Activated naive CD4-positive, alpha-beta T cell (primary cell): ENCODE results near the gene PARD3B.

Experiments used
- DNase-seq, 4 experiments: peaks; one replicate each; lab custom pipeline; 2025; lab: John Stamatoyannopoulos, UW

The PARD3B gene

GRCh38 chr2:204586444-204587180, 41.3 kb downstream of the PARD3B start:
- DNase-seq: no peak

DNA sequence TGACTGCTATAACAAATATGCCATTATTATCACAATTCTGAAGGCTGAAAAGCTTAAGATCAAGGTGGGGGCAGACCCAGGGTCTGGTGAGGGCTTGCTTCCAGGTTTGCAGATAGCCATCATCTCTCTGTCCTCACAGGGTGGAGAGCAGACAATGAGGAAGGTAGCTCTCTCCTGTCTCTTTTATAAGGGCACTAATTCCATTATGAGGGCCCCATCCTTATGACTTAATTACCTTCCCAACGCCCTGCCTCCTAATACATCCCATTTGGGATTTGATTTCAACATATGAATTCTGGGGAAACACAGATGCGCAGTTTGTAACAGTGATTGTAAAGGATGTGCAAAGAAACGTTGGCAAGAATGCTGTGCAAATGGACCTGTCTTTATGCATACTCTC, 44.8 kb downstream of the PARD3B start:
- no peak for DNase-seq

DNA sequence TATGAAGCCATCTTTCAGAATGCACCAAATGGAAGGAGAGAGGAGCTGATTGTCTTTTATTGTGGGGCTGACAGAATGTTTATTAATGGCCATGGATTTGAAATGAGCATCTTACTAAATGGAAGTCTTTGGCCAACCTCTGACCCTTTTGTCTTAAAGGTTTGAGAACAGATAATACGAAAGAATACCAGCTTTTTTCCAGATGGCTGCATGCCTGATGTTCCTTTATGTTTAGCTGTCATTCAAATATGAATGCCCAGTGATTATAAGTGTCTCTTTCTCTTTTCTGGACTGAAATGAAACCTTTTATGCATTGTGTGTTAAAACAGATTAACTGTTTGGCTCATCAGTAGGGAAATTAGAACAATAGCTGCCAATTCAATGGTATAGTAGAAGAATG, 46.0 kb downstream of the PARD3B start:
- DNase-seq: no peak

GRCh38 chr2:204604061-204604460, 58.8 kb downstream of the PARD3B start:
- DNase-seq: no peak

DNA sequence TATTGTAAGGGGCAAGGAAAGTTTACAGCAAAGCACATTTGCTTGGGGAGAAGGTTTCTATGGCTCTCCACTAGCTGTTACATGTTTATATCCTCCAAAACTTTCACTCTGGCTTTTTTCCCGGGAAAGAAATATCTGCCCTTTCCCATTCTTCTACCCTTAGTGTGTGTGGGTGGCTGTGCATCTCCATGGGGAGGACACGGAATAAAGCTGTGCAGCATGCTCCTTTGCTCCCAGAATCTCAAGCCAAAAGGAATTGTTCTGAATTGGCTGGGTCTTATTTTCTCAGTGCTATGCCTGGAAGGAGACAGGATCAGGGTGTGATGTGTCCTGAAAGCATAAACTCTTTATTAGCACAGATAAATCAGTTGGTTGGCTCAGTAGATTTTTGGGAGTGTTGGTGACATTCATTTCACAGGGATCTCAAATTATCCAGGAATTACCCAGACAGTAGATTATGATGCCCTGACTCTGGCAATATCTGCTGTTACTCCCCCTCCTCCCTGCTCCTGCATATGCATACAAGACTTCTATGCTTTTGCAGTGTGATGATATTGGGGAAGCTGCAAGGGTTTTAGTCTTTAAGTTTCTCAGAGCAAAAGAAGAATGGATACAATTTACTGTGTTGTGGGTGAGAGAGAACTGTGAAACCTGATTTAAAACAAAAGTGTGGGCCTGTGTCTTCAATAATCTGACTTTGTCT, 63.1 kb downstream of the PARD3B start:
- DNase-seq: no peak

- DNase-seq: no peak
Observed at GRCh38 chr2:204611017-204611631, 65.8 kb downstream of the PARD3B start.

DNA sequence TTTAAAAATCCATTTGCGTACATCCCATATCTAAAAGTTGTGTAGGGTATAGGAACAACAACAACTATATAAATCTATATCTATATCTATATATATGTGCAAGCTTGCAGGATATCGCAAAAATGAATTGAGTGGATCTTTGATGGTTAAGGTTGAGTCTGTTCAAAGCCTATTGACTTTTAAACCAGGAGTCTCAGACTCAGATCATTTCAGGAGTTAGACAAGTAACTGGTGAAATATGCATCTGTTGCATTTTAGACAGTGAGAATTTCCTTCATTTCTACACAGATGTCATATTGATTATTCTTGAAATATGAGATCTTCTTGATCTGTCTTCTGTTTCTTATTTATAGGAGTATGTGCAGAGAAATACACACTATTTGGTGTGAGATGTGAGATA, 66.5 kb downstream of the PARD3B start:
- no peak for DNase-seq

GRCh38 chr2:204613635-204614034, 68.4 kb downstream of the PARD3B start:
- DNase-seq: no peak

DNA sequence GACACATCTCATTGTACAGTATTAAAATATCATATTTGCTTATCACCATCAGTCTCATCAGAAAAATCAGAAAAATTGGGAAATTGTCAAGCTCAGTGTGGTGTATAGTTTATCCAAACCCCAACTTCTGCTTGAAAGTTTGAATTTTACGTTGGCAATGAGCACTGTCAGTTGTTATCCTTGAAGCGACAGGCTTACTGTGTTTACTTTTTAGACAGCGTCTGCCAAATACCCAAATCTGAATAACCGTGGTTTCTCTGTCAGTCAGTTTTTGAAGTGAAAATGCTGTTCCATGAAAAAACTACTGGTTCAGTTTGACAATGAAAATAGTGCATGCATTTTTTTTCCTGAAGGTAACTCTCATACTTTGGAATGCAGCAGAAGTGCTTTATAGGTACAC, 70.2 kb downstream of the PARD3B start:
- DNase-seq: no peak

GRCh38 chr2:204625135-204625534, 79.9 kb downstream of the PARD3B start:
- no peak for DNase-seq

- no peak for DNase-seq
Observed at GRCh38 chr2:204628926-204629712, 83.8 kb downstream of the PARD3B start.

DNA sequence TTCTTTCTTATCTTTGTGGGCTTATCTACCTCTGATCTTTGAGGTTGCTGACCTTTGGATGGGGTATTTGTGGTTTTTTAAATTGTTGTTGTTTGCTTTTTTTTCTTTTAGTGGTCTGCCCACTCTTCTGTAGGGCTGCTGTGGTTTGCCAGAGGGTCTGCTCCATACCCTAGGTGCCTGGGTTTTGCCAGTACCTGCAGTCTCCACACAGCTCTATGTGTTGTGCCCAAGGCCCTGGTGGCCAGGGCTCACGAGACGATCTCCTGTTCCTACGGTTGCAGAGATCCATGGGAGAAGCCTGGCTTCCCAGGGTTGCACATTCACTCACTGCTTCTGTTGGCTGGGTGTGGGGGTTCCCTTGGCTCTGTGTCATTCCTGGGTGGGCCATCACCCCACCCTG, 87.1 kb downstream of the PARD3B start:
- no peak for DNase-seq

GRCh38 chr2:204634564-204634963, 89.3 kb downstream of the PARD3B start:
- no peak for DNase-seq

GRCh38 chr2:204635478-204635877, 90.2 kb downstream of the PARD3B start:
- no peak for DNase-seq

GRCh38 chr2:204638471-204639194, 93.4 kb downstream of the PARD3B start:
- no peak for DNase-seq

DNA sequence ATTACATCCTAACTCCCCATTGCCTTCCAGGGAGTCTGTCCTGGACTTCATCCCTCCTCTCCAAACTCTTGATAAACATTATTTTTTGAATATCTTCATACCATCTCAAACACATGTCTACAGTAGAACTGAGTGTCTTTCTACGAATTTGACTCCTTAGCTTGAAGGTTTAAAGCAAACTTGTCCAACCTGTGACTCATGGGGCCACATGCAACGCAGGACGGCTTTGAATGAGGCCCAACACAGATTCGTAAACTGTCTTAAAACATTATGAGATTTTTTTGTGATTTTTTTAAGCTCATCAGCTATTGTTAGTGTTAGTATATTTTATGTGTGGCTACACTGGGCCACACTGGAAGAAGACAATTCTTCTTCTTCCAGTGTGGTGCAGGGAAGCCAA, 98.1 kb downstream of the PARD3B start:
- DNase-seq: no peak

DNA sequence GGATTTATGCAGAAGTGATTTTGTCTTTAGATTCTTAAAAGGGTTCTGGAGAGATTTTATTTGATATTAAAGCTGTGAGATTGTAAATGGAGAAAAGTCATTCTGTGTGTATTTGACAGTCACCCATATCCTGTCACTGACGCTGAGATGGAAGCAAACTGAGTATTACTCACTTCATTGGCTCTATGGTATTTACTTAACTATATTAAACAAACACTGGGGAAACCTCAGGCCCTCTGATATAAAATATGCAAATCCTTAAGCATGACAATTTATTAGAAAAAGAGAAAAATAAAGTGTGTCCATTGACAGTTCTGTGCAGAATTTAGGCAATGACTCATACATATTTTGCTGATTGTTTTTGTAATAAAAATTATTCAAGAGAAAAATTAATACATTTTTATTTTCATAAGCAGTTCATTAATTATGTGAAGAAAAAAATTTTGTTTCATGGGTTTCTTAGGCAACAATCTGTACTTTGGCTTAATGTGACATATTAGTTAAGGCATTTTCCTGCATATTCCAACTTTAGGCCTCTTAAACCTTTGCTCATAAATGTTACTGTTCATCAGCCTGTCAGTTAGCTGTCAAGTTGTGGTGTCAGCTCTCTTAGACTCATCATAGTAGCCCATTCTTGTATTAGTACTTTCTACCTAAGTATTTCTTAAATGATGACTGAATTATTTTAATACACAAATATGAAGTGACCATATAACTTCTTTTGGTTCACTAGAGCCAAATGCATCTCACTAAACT, 99.9 kb downstream of the PARD3B start:
- no peak for DNase-seq

DNA sequence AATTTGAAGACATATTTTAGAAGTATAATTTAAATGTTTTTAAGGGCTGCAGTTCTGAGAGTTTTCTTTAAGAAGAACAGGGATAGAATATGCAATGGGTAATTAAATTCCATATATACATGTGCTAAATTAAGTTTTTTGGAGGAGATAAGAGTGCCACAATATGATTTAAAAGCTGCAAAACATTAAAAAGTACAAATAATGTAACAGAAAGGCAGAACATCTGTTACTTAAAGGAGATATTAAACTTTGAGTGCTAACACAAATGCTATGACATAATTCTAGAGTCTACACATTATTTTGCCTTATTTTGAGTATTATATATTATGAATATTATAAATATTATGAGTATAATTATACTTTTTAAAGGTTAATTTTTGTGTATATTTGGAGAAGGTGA, 102.4 kb downstream of the PARD3B start:
- no peak for DNase-seq

GRCh38 chr2:204650611-204651010, 105.3 kb downstream of the PARD3B start:
- no peak for DNase-seq

DNA sequence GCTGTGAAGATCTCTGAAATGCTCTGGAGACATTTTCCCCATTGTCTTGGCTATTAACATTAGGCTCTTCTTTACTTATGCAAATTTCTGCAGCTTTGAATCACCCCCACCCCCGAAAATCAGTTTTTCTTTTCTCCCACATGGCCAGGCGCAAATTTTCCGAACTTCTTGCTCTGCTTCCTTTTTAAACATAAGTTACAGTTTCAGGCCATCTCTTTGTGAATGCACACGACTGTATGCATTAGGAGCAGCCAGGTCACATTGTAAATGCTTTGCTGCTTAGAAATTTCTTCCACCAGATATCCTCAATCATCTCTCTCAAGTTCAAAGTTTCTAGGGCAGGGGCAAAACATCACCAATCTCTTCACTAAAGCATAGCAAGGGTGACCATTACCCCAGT, 106.8 kb downstream of the PARD3B start:
- no peak for DNase-seq

DNA sequence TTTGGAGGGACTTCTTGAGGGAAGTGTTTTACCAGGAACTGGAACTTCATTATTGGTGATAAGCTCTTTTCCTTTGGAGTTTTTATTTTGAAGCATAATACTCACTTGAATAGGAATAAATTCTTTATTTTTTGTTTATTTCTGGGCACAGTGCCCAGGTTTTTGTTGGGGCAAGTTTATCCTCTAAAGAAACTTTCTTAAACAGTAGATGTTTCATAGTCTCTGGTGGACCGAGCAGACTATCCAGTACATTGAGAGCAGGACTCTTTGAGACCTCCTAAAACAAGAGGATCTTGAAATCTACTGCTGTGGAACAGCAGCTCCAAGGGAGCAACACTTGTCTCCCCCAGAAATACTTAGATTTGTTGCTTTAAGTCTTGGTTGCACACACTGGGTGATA, 109.4 kb downstream of the PARD3B start:
- no peak for DNase-seq
